ENCODE results near the gene GALNT4.

Gene GALNT4

GRCh38 chr12:89476232-89476631, 48.4 kb downstream of the GALNT4 start:
- H3K9me2 ChIP-seq (replicated peaks; ENCODE audit: insufficient read depth, low read length) = no peaks in the 10 kb centered on the region
- no peaks in the 10 kb centered on the region for H3F3A ChIP-seq (ENCODE audit: insufficient read depth)
- H3K9me3 ChIP-seq (ENCODE audit: insufficient read depth, low read length) = no peaks in the 10 kb centered on the region
- H3K4me3 ChIP-seq (ENCODE audit: insufficient read depth, low read length, poor library complexity, severe bottlenecking) = no peak overlapping the region
- H3K4me2 ChIP-seq (ENCODE audit: low read depth, low read length, poor library complexity, severe bottlenecking) = no peak overlapping the region
- no peaks in the 10 kb centered on the region for H3K27me3 ChIP-seq (ENCODE audit: low read length)
- no peaks in the 10 kb centered on the region for H3K36me3 ChIP-seq (ENCODE audit: low read length)
- no peak overlapping the region for H3K27ac ChIP-seq (ENCODE audit: low read depth, low read length)
- no peaks in the 10 kb centered on the region for H4K20me1 ChIP-seq (ENCODE audit: low read depth, low read length)
- H3K79me2 ChIP-seq (ENCODE audit: insufficient read depth, low read length) = no peaks in the 10 kb centered on the region
- no peak overlapping the region for H3K9ac ChIP-seq (ENCODE audit: low read length)
- H2AFZ ChIP-seq (ENCODE audit: low read depth, low read length, severe bottlenecking) = no peak overlapping the region
- TF ChIP-seq CTCF (IDR thresholded peaks at IDR 0.05; ENCODE audit: insufficient read depth, low read length, poor library complexity, severe bottlenecking) (no peak), EZH2phosphoT487 (conservative IDR thresholded peaks at IDR 0.05; ENCODE audit: low read length) (no peak)

GRCh38 chr12:89475203-89475990, 49.2 kb downstream of the GALNT4 start:
- H3K9me2 ChIP-seq (replicated peaks; ENCODE audit: insufficient read depth, low read length) = no peaks in the 10 kb centered on the region
- no peak overlapping the region for H3K4me3 ChIP-seq (ENCODE audit: insufficient read depth, low read length, poor library complexity, severe bottlenecking)
- H3K36me3 ChIP-seq (ENCODE audit: low read length) = no peaks in the 10 kb centered on the region
- H3K4me2 ChIP-seq (ENCODE audit: low read depth, low read length, poor library complexity, severe bottlenecking) = no peak overlapping the region
- H4K20me1 ChIP-seq (ENCODE audit: low read depth, low read length) = no peaks in the 10 kb centered on the region
- H3K27ac ChIP-seq (ENCODE audit: low read depth, low read length) = no peak overlapping the region
- H3K9ac ChIP-seq (ENCODE audit: low read length) = no peak overlapping the region
- no peaks in the 10 kb centered on the region for H3K9me3 ChIP-seq (ENCODE audit: insufficient read depth, low read length)
- H3K27me3 ChIP-seq (ENCODE audit: low read length) = no peaks in the 10 kb centered on the region
- no peak for TF ChIP-seq EZH2phosphoT487 (conservative IDR thresholded peaks at IDR 0.05; ENCODE audit: low read length)
- no peak for TF ChIP-seq CTCF (IDR thresholded peaks at IDR 0.05; ENCODE audit: insufficient read depth, low read length, poor library complexity, severe bottlenecking)
- no peaks in the 10 kb centered on the region for H3F3A ChIP-seq (ENCODE audit: insufficient read depth)
- no peak overlapping the region for H2AFZ ChIP-seq (ENCODE audit: low read depth, low read length, severe bottlenecking)
- H3K79me2 ChIP-seq (ENCODE audit: insufficient read depth, low read length) = no peaks in the 10 kb centered on the region

- Histone ChIP-seq H3K9me3 (ENCODE audit: insufficient read depth, low read length) (no peaks in the 10 kb centered on the region), H3K9ac (ENCODE audit: low read length) (no peak overlapping the region), H3K27ac (ENCODE audit: low read depth, low read length) (no peak overlapping the region), H3K36me3 (ENCODE audit: low read length) (no peaks in the 10 kb centered on the region), H3K9me2 (replicated peaks; ENCODE audit: insufficient read depth, low read length) (no peaks in the 10 kb centered on the region), H3K79me2 (ENCODE audit: insufficient read depth, low read length) (no peaks in the 10 kb centered on the region), H3K4me2 (ENCODE audit: low read depth, low read length, poor library complexity, severe bottlenecking) (no peak overlapping the region), H4K20me1 (ENCODE audit: low read depth, low read length) (no peaks in the 10 kb centered on the region), H2AFZ (ENCODE audit: low read depth, low read length, severe bottlenecking) (no peak overlapping the region), H3F3A (ENCODE audit: insufficient read depth) (no peaks in the 10 kb centered on the region), H3K4me3 (ENCODE audit: insufficient read depth, low read length, poor library complexity, severe bottlenecking) (no peak overlapping the region), H3K27me3 (ENCODE audit: low read length) (no peaks in the 10 kb centered on the region)
- TF ChIP-seq CTCF (IDR thresholded peaks at IDR 0.05; ENCODE audit: insufficient read depth, low read length, poor library complexity, severe bottlenecking) = no peak
- no peak for TF ChIP-seq EZH2phosphoT487 (conservative IDR thresholded peaks at IDR 0.05; ENCODE audit: low read length)
Observed at GRCh38 chr12:89474615-89475014, 50.0 kb downstream of the GALNT4 start.

Measured in SU-DHL-6 (cell line).